ENCODE results near the gene SEMG2. TPM values are rescaled to one million over a fixed set of nuclear protein-coding genes. Genes with fewer than 3 reads are reported as not detected.

The SEMG2 gene
- total and polyA plus RNA-seq, 2 donors (not counting 1 experiment from before 2014, with no cell fraction given) = not detected

DNA sequence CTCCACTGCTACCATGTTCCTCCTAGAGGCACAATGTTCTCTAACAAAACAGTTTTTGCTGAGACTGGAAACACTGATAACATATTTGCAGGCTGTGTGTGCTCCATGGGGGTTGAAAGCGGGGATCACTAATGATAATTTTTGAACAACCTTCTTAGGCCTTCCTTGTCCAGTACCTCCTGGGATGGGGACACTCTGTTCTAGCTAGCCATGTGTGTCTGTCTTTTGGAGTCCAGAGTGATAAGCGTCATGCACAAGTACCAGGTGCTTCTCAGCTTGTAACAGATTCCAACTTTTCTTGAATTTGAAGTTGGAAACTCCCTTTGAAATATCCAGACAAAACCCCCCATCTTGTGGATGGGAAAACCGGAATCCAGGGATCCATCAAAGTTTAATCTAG lies 31.3 kb upstream of the SEMG2 start:
- H3K79me2 ChIP-seq (ENCODE audit: control insufficient read depth, insufficient read depth, low read length) = no peaks in the 10 kb centered on the region
- no peak overlapping the region for H2AFZ ChIP-seq (ENCODE audit: insufficient read depth, low read depth, low read length, poor library complexity, severe bottlenecking)
- Mint-ChIP-seq H3K27ac (no peak overlapping the region), H3K27me3 (peaks cover 20% of the 10 kb centered on the region), H3K9me3 (ENCODE audit: insufficient read depth) (no peaks in the 10 kb centered on the region), H3K4me3 (no peak overlapping the region), H3K4me1 (no peaks in the 10 kb centered on the region)
- no peaks in the 10 kb centered on the region for H4K20me1 ChIP-seq (ENCODE audit: control insufficient read depth, insufficient read depth, low read length, poor library complexity, severe bottlenecking)
- CTCF ChIA-PET = no interaction called here
- H3K36me3 ChIP-seq (replicated peaks in 1 of 2; ENCODE audit: control extremely low read depth in 1 of 2, control insufficient read depth in 1 of 2, extremely low read depth in 1 of 2, insufficient read depth in 2 of 2, low read length in 1 of 2) = no peaks in the 10 kb centered on the region
- no peak for TF ChIP-seq CTCF (IDR thresholded peaks at IDR 0.05)
- no peak for TF ChIP-seq EZH2 (IDR thresholded peaks at IDR 0.05; ENCODE audit: borderline replicate concordance, insufficient read depth, low read depth, low read length, poor library complexity, severe bottlenecking)
- POLR2A ChIA-PET = no interaction called here
- H3K9me3 ChIP-seq (ENCODE audit: control extremely low read depth in 1 of 3, control insufficient read depth in 2 of 3, insufficient read depth in 1 of 3, low read length in 2 of 3) = no peaks in the 10 kb centered on the region
- ATAC-seq (ENCODE audit: low read depth) (no peak), DNase-seq (no peak)
- 70% methylated on average over 3 of the region's 3 CpGs for WGBS (ENCODE audit: insufficient coverage)
- no peaks in the 10 kb centered on the region for H3K4me1 ChIP-seq (ENCODE audit: control insufficient read depth in 2 of 2, insufficient read depth in 2 of 2, low read length in 2 of 2)
- H3K4me3 ChIP-seq (ENCODE audit: control extremely low read depth in 1 of 5, extremely low read depth in 1 of 5, insufficient read depth in 1 of 5, low read depth in 2 of 5, low read length in 4 of 5) = no peak overlapping the region
- intact Hi-C loops (cut with micrococcal nuclease) = no loop called here
- H3K27me3 ChIP-seq (replicated peaks in 1 of 4; ENCODE audit: control extremely low read depth in 1 of 4, control insufficient read depth in 3 of 4, insufficient read depth in 4 of 4, low read length in 3 of 4) = peaks cover 0 to 7% (median 0%) of the 10 kb centered on the region in 4 experiments
- no peak overlapping the region for H3K9ac ChIP-seq (ENCODE audit: low read length)
- H3K4me2 ChIP-seq (replicated peaks; ENCODE audit: low read depth, low read length, poor library complexity, severe bottlenecking) = no peak overlapping the region
- no peak overlapping the region for H3K27ac ChIP-seq (ENCODE audit: low read length in 2 of 2)

- H3K4me3 Mint-ChIP-seq = no peak overlapping the region
Observed at GRCh38 chr20:45191926-45192325, 29.2 kb upstream of the SEMG2 start.

More at GRCh38 chr20:45191926-45192325, 29.2 kb upstream of the SEMG2 start:
- Mint-ChIP-seq H3K27ac (no peak overlapping the region), H3K9me3 (ENCODE audit: insufficient read depth) (no peaks in the 10 kb centered on the region), H3K27me3 (peaks cover 20% of the 10 kb centered on the region), H3K4me1 (no peaks in the 10 kb centered on the region)
- DNase-seq (no peak), ATAC-seq (ENCODE audit: low read depth) (no peak)
- H3K36me3 ChIP-seq (replicated peaks in 1 of 2; ENCODE audit: control extremely low read depth in 1 of 2, control insufficient read depth in 1 of 2, extremely low read depth in 1 of 2, insufficient read depth in 2 of 2, low read length in 1 of 2) = no peaks in the 10 kb centered on the region
- ChIA-PET CTCF (no interaction called here), POLR2A (no interaction called here)
- no peak overlapping the region for H3K9ac ChIP-seq (ENCODE audit: low read length)
- H3K4me2 ChIP-seq (replicated peaks; ENCODE audit: low read depth, low read length, poor library complexity, severe bottlenecking) = no peak overlapping the region
- no peaks in the 10 kb centered on the region for H3K4me1 ChIP-seq (ENCODE audit: control insufficient read depth in 2 of 2, insufficient read depth in 2 of 2, low read length in 2 of 2)
- no peak overlapping the region for H3K4me3 ChIP-seq (ENCODE audit: control extremely low read depth in 1 of 5, extremely low read depth in 1 of 5, insufficient read depth in 1 of 5, low read depth in 2 of 5, low read length in 4 of 5)
- TF ChIP-seq CTCF (IDR thresholded peaks at IDR 0.05) = no peak
- TF ChIP-seq EZH2 (IDR thresholded peaks at IDR 0.05; ENCODE audit: borderline replicate concordance, insufficient read depth, low read depth, low read length, poor library complexity, severe bottlenecking) = no peak
- intact Hi-C loops (cut with micrococcal nuclease) = no loop called here
- H4K20me1 ChIP-seq (ENCODE audit: control insufficient read depth, insufficient read depth, low read length, poor library complexity, severe bottlenecking) = no peaks in the 10 kb centered on the region
- peaks cover 0 to 2% (median 0%) of the 10 kb centered on the region in 3 donors for H3K9me3 ChIP-seq (ENCODE audit: control extremely low read depth in 1 of 3, control insufficient read depth in 2 of 3, insufficient read depth in 1 of 3, low read length in 2 of 3)
- no peak overlapping the region for H3K27ac ChIP-seq (ENCODE audit: low read length in 2 of 2)
- no peaks in the 10 kb centered on the region for H3K79me2 ChIP-seq (ENCODE audit: control insufficient read depth, insufficient read depth, low read length)
- no peak overlapping the region for H2AFZ ChIP-seq (ENCODE audit: insufficient read depth, low read depth, low read length, poor library complexity, severe bottlenecking)
- WGBS (ENCODE audit: insufficient coverage) = no CpG with 5 or more reads among the region's 3 CpGs
- H3K27me3 ChIP-seq (replicated peaks in 1 of 4; ENCODE audit: control extremely low read depth in 1 of 4, control insufficient read depth in 3 of 4, insufficient read depth in 4 of 4, low read length in 3 of 4) = peaks cover 0 to 7% (median 0%) of the 10 kb centered on the region in 4 experiments

Measured in B cell (primary cell).